Activated CD4-positive, alpha-beta T cell treated with anti-CD3 and anti-CD28 coated beads, Interleukin-2, amount 50 U/mL, for 48 hours (primary cell): ENCODE measurements around the gene SLC19A2.
"Not testable (repeated sequence)": the region's sequence is repeated elsewhere in the genome, so short reads cannot be mapped to it uniquely, and the experiment has no call there.

Experiments
- DNase-seq, 2 experiments: peaks; one replicate each; pipeline ENCODE4 v3.0.0-alpha.2; 2020

The SLC19A2 gene

GRCh38 chr1:169508432-169509338 is 22.9 kb upstream of the SLC19A2 start:
- DNase-seq: no peak

DNA sequence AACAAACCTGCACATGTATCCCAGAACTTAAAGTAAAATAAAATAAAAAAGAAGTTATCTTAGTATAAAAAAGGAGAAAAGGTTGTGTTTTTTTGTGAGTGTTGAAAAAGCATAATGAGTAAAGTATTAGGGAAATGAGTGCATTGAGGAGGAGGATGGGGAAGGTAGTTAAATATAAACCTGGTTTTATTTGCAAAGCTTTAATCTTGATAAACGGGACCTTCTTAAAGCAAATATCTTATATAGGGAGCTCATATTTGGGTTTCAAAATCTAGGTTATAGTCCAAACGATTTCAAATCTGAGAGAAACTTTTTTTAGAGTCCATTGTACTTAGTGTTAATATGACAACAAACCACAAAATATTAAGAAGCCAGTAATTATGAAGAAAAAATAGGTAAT is 21.7 kb upstream of the SLC19A2 start:
- DNase-seq: no peak

DNA sequence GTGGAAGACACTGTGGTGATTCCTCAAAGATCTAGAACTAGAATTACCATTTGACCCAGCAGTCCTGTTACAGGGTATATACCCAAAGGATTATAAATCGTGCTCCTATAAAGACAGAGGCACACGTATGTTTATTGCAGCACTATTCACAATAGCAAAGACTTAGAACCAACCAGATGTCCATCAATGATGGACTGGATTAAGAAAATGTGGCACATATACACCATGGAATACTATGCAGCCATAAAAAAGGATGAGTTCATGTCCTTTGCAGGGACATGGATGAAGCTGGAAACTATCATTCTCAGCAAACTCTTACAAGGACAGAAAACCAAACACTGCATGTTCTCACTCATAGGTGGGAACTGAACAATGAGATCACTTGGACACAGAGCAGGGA is 17.9 kb upstream of the SLC19A2 start:
- not testable (repeated sequence) for DNase-seq

- DNase-seq: no peak
Measured at GRCh38 chr1:169499807-169500206, 14.1 kb upstream of the SLC19A2 start.

GRCh38 chr1:169497317-169497716 is 11.6 kb upstream of the SLC19A2 start:
- no peak for DNase-seq

GRCh38 chr1:169495916-169496315 is 10.2 kb upstream of the SLC19A2 start:
- no peak for DNase-seq

DNA sequence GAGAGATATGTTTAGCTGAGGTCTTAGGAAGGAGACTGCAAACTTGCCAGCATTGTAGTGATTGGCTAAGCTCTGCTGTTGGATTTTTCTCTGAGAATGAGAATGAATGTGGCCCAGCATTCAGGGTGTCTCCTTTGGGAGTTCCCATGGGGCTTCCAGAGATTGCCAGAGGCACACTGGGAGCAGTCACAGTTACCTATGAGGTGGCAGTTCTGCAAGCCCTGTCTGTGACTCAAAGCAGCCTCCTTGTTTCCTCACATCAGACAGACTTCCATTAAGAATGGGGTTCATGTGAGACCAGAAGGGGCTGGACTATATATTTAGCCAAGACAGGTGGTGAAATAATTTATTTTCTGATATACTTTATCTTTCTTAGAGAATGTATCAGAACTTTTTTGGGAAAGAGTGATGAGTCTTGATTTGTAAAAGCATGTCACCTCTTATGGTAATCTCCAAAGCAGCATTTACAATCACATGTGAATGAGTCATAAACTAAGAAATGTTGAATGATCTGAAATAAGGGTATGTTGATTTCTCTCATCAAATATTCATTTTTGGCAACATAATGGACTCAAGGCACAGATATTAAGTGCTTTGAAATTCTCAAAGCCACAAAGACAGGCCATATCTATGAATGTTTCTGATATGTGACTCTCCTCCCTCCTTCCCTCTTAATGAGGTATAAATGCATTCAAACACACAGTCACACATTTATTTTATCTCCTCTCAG is 9.5 kb upstream of the SLC19A2 start:
- peak in 1 of 2 experiments; percentile 15 for DNase-seq

GRCh38 chr1:169494343-169494742 is 8.6 kb upstream of the SLC19A2 start:
- DNase-seq: no peak

DNA sequence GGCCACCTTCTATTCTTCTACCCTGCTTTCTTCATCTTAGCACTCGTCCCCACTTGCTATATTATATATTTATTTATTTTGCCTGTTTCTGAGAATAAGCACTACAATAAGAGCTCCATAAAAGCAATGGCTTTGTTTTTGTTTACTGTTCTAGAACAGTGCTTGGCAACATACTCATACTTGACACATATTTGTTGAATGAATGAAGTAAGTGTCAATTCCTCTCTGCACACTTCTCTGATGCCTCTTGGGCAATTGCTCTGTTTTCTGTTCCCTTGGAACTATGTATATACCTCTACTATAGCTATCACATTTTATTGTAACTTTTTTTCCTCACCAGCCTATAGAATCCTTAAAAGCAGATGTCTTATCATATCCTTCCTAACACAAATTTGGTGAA is 7.5 kb upstream of the SLC19A2 start:
- no peak for DNase-seq

DNA sequence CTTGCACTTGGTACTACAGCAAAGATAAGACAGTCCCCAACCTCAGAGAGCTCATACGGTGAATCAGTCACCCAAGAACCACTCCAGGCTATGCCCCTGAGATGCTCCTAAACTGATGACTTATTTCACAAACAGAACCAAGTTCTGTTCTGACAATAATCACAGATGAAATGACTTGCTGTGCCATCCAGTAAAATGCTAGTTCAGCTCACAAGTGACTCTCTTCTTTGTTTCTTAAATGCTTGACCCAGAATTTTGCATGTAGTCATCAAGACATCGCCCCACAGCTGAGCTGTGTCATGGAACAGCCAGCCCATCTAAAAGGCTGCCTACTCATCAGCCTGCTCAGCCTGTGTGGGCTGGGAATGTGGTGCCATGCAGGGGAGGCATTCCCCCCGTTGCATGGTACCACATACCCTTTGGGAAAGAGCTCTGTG is 6.1 kb upstream of the SLC19A2 start:
- peak; percentile 53 to 63 for DNase-seq

DNA sequence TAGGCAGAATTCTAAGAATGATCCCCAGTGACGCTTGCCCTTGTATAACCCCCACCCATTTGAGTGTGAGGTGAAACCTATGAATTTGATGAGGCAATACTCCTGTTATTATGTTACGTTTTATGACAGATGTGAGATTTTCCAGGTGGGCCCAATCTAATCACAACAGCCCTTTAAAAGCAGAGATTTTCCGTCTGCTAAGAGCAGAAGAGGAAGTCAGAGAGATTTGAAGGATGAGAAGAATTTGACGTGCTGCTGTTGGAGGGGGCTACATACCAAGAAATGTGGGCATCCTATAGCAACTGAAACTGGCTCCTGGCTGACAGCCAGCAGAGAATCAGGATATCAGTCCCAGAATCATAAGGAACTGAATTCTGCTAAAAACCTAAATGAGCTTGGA is 2.4 kb upstream of the SLC19A2 start:
- DNase-seq: no peak

- no peak for DNase-seq
Measured at GRCh38 chr1:169487561-169487960, 1.8 kb upstream of the SLC19A2 start.

GRCh38 chr1:169487133-169487532 is 1.4 kb upstream of the SLC19A2 start:
- DNase-seq: no peak

GRCh38 chr1:169486281-169487051 is 722 bp upstream of the SLC19A2 start:
- no peak for DNase-seq

- DNase-seq: peak; percentile 37 to 47
Measured at GRCh38 chr1:169484683-169485430, 887 bp downstream of the SLC19A2 start.

- DNase-seq: no peak
Measured at GRCh38 chr1:169484101-169484500, 1.6 kb downstream of the SLC19A2 start.

GRCh38 chr1:169483500-169483966 is 2.2 kb downstream of the SLC19A2 start:
- DNase-seq: no peak

DNA sequence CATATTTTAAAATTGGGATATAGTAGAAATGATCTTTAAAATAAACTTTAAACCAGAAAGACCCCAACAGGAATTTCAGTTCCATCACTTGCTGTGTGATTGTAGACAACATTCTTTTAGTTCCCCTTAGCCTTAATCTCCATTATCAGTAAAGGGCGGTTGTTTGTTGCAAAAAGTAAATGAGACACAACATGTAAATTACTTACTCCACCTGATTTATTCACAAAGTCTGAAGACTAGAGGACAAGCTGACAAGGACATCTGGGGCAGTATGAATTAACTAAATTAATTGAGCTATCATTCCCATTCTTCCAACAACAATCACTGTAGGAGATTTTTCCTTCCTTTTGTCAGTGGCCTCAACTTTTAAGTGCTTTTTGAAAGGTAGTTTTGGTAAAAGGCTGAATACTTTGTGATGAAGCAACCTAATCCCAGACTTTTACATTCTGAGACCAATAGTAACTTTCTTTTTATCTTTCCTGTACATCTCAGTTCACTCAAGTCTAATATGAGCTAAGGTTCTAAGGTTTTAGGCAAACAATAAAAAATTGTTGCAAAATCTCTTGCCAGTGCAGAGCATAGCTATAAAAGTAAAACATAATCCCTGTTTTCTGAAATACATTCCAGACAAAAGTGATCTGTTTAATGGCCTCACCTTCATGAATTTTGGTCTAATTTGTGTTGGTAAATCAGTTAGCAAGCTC is 6.2 kb downstream of the SLC19A2 start:
- DNase-seq: no peak

- DNase-seq: no peak
Measured at GRCh38 chr1:169478094-169478672, 7.6 kb downstream of the SLC19A2 start.

GRCh38 chr1:169475806-169476387 is 9.8 kb downstream of the SLC19A2 start:
- DNase-seq: no peak
